Hindlimb muscle (tissue), 1 donor: Measurements from ENCODE around the gene CYS1. TPM values are rescaled to one million over a fixed set of nuclear protein-coding genes. Genes with fewer than 3 reads are reported as not detected.
A peak's percentile ranks its signal among the peaks of the same experiment; 100 is the strongest.

ENCODE experiments used
- DNase-seq: peaks from one replicate; pipeline ENCODE4 v3.0.0-alpha.2; 2013
- polyA plus RNA-seq: library from polyadenylated mRNA; unstranded; fragments of 120-200 nt; gene quantifications from one replicate; pipeline ENCODE4 v1.2.1, GENCODE V29; 2013; ENCODE audit not compliant: insufficient read length

The CYS1 gene
- polyA plus RNA-seq, 1 donor: 14.0 TPM

GRCh38 chr2:10071595-10071994 lies 8.6 kb downstream of the CYS1 start:
- no peak for DNase-seq

- DNase-seq: no peak
Measured at GRCh38 chr2:10071176-10071575, 9.0 kb downstream of the CYS1 start.

GRCh38 chr2:10067881-10068280 lies 12.3 kb downstream of the CYS1 start:
- no peak for DNase-seq

GRCh38 chr2:10067330-10067729 lies 12.9 kb downstream of the CYS1 start:
- DNase-seq: no peak

- DNase-seq: no peak
Measured at GRCh38 chr2:10065773-10066055, 14.5 kb downstream of the CYS1 start.

- DNase-seq: no peak
Measured at GRCh38 chr2:10064932-10065772, 15.1 kb downstream of the CYS1 start.

GRCh38 chr2:10063566-10063965 lies 16.6 kb downstream of the CYS1 start:
- DNase-seq: no peak

GRCh38 chr2:10062931-10063365 lies 17.3 kb downstream of the CYS1 start:
- no peak for DNase-seq

- no peak for DNase-seq
Measured at GRCh38 chr2:10061221-10061925, 18.8 kb downstream of the CYS1 start.

GRCh38 chr2:10059552-10060335 lies 20.5 kb downstream of the CYS1 start:
- DNase-seq: no peak

GRCh38 chr2:10059016-10059351 lies 21.2 kb downstream of the CYS1 start:
- no peak for DNase-seq

- DNase-seq: no peak
Measured at GRCh38 chr2:10058251-10059015, 21.8 kb downstream of the CYS1 start.

GRCh38 chr2:10057231-10058107 lies 22.7 kb downstream of the CYS1 start:
- peak; percentile 83 for DNase-seq

GRCh38 chr2:10056439-10056838 lies 23.8 kb downstream of the CYS1 start:
- DNase-seq: no peak

GRCh38 chr2:10054976-10055375 lies 25.2 kb downstream of the CYS1 start:
- no peak for DNase-seq

- DNase-seq: no peak
Measured at GRCh38 chr2:10054424-10054823, 25.8 kb downstream of the CYS1 start.

GRCh38 chr2:10053351-10053750 lies 26.9 kb downstream of the CYS1 start:
- DNase-seq: no peak

GRCh38 chr2:10052216-10052615 lies 28.0 kb downstream of the CYS1 start:
- no peak for DNase-seq

GRCh38 chr2:10048501-10049171 lies 31.6 kb downstream of the CYS1 start:
- no peak for DNase-seq

GRCh38 chr2:10047616-10048500 lies 32.4 kb downstream of the CYS1 start:
- no peak for DNase-seq
